Loucy (cell line): ENCODE data around the gene GYG2.

Source experiments
- H2AFZ ChIP-seq: fragments of 200-600 bp; sonication (generic); 2 replicates; pipeline ENCODE4 v1.6.0; 2016; ENCODE audit warnings: antibody characterized with exemption, mild to moderate bottlenecking, low read length, moderate library complexity
- H3F3A ChIP-seq: fragments of 200-600 bp; 2 replicates; pipeline ENCODE4 v1.6.0; 2016; ENCODE audit warnings: antibody characterized with exemption, low read depth, mild to moderate bottlenecking
- H3K27me3 ChIP-seq: fragments of 200-600 bp; sonication (generic); 2 replicates; pipeline ENCODE4 v1.6.1; 2014; ENCODE audit warnings: low read length, mild to moderate bottlenecking; ENCODE audit not compliant: insufficient read depth, poor library complexity, severe bottlenecking
- H3K36me3 ChIP-seq: fragments of 200-600 bp; sonication (generic); 2 replicates; pipeline ENCODE4 v1.6.1; 2016; ENCODE audit warnings: low read length; ENCODE audit not compliant: insufficient read depth
- H3K4me1 ChIP-seq: fragments of 200-600 bp; sonication (generic); 2 replicates; pipeline ENCODE4 v1.5.1; 2014; ENCODE audit warnings: low read length, mild to moderate bottlenecking; ENCODE audit not compliant: insufficient read depth, poor library complexity, severe bottlenecking
- H3K4me2 ChIP-seq: fragments of 200-600 bp; sonication (generic); 2 replicates; pipeline ENCODE4 v1.6.0; 2014; ENCODE audit warnings: antibody characterized with exemption, low read length, low read depth, mild to moderate bottlenecking; ENCODE audit not compliant: poor library complexity, severe bottlenecking
- H3K4me3 ChIP-seq: fragments of 200-600 bp; sonication (generic); 2 replicates; pipeline ENCODE4 v1.5.1; 2014; ENCODE audit warnings: low read length, mild to moderate bottlenecking, mixed read lengths; ENCODE audit not compliant: poor library complexity, severe bottlenecking
- H3K79me2 ChIP-seq: fragments of 200-600 bp; sonication (generic); 2 replicates; pipeline ENCODE4 v1.6.1; 2014; ENCODE audit warnings: low read length; ENCODE audit not compliant: insufficient read depth
- H3K9ac ChIP-seq: fragments of 200-600 bp; sonication (generic); 2 replicates; pipeline ENCODE4 v1.6.0; 2014; ENCODE audit warnings: mild to moderate bottlenecking, low read depth, low read length, moderate library complexity; ENCODE audit not compliant: poor library complexity, severe bottlenecking
- H3K9me2 ChIP-seq: fragments of 200-600 bp; sonication (generic); replicated peaks from 2 replicates; pipeline ENCODE4 v1.6.1; 2016; ENCODE audit warnings: low read depth, low read length, mixed read lengths
- H3K9me3 ChIP-seq: fragments of 200-600 bp; sonication (generic); 2 replicates; pipeline ENCODE4 v1.6.1; 2014; ENCODE audit warnings: mild to moderate bottlenecking, antibody characterized with exemption, low read length, low read depth; ENCODE audit not compliant: insufficient read depth
- H4K20me1 ChIP-seq: fragments of 200-600 bp; sonication (generic); 2 replicates; pipeline ENCODE4 v1.6.0; 2014; ENCODE audit warnings: antibody characterized with exemption, low read length, mild to moderate bottlenecking; ENCODE audit not compliant: insufficient read depth, poor library complexity, severe bottlenecking
- EZH2phosphoT487 ChIP-seq: fragments of 200-600 bp; IDR thresholded peaks from 2 replicates; pipeline ENCODE4 v1.6.1; 2018; ENCODE audit warnings: antibody characterized with exemption, mild to moderate bottlenecking, moderate library complexity, borderline replicate concordance
- TF ChIP-seq, protein P1 (sequence below): fragments of 200-600 bp; sonication (generic); conservative IDR thresholded peaks from 2 replicates; pipeline ENCODE4 v1.5.1; 2014; ENCODE audit warnings: mild to moderate bottlenecking, antibody characterized with exemption, low read length

Gene GYG2

DNA sequence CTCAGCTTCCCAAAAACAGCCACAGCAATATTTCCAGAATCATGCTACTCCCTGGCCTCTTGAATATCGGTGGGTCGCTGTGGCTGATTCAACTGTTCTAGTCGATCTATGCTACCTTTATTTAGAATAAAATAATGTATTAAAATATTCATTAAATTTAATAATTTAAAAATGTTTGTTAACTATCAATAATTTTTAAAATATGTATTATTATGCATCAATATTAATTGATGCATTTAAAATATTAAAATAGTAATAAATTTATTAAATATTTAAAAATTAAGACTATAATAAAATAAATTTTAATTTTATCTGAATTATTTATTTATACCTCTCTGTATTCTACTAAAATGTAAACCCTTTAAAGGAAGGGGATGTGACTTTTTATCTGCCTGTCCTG, 81.4 kb downstream of the GYG2 start:
- Histone ChIP-seq H4K20me1 (no peaks in the 10 kb centered on the region), H3K9me3 (no peaks in the 10 kb centered on the region), H3K27me3 (no peaks in the 10 kb centered on the region), H3K9me2 (no peaks in the 10 kb centered on the region), H3K79me2 (no peaks in the 10 kb centered on the region), H3K9ac (no peak overlapping the region), H3K4me1 (no peaks in the 10 kb centered on the region), H3K4me3 (no peak overlapping the region), H2AFZ (no peak overlapping the region), H3K36me3 (no peaks in the 10 kb centered on the region), H3K4me2 (no peak overlapping the region), H3F3A (no peaks in the 10 kb centered on the region)
- TF ChIP-seq, protein P1, sequence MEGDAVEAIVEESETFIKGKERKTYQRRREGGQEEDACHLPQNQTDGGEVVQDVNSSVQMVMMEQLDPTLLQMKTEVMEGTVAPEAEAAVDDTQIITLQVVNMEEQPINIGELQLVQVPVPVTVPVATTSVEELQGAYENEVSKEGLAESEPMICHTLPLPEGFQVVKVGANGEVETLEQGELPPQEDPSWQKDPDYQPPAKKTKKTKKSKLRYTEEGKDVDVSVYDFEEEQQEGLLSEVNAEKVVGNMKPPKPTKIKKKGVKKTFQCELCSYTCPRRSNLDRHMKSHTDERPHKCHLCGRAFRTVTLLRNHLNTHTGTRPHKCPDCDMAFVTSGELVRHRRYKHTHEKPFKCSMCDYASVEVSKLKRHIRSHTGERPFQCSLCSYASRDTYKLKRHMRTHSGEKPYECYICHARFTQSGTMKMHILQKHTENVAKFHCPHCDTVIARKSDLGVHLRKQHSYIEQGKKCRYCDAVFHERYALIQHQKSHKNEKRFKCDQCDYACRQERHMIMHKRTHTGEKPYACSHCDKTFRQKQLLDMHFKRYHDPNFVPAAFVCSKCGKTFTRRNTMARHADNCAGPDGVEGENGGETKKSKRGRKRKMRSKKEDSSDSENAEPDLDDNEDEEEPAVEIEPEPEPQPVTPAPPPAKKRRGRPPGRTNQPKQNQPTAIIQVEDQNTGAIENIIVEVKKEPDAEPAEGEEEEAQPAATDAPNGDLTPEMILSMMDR: no peak
- TF ChIP-seq EZH2phosphoT487: no peak

DNA sequence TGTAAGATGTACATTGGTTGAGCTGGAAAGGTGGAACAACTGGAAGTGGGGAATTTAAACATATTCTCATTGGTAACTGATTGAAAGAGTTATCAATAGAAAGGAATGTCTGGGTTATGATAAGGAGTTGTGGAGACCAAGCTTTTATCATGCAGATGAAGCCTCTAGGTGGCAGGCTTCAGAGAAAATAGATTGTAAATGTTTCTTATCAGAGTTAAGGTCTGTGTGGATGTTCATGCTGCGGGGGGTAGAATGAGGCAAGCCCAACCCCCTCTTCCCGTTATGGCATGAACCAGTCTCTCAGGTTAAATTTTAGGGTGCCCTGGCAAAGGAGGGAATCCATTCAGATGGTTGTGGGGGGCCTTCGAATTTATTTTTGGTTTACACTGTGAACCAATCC, 84.4 kb downstream of the GYG2 start:
- Histone ChIP-seq H4K20me1 (no peaks in the 10 kb centered on the region), H3K4me3 (no peak overlapping the region), H3K79me2 (no peaks in the 10 kb centered on the region), H3K27me3 (no peaks in the 10 kb centered on the region), H3K36me3 (no peaks in the 10 kb centered on the region), H3K4me2 (no peak overlapping the region), H3F3A (no peaks in the 10 kb centered on the region), H2AFZ (no peak overlapping the region), H3K9me2 (no peaks in the 10 kb centered on the region), H3K9me3 (no peaks in the 10 kb centered on the region), H3K4me1 (no peaks in the 10 kb centered on the region), H3K9ac (no peak overlapping the region)
- TF ChIP-seq EZH2phosphoT487: no peak
- TF ChIP-seq, protein P1: no peak

DNA sequence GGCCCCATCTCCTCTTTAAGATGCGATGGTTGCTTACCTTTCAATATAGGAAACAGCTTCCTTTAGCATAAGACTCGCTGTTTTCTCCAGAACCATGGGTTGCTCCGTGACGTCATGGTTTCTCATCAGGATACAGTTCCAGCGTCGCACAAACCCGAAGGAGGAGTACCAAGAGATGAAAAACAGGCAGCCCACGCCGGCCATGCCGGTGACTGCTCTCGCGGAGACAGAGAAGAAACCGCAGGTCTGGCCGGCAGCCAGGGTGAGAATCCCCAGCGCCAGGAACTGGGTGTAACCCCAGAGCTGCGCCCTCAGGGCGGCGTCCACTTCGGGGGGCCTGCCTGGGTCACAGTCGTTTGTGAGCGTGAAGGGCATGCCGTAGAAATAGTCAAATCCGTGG, 89.0 kb downstream of the GYG2 start:
- H4K20me1 ChIP-seq: no peaks in the 10 kb centered on the region
- no peak overlapping the region for H3K4me2 ChIP-seq
- TF ChIP-seq, protein P1: no peak
- TF ChIP-seq EZH2phosphoT487: no peak

More for the DNA sequence above, 89.0 kb downstream of the GYG2 start:
- Histone ChIP-seq H3K27me3 (no peaks in the 10 kb centered on the region), H3K9me2 (no peaks in the 10 kb centered on the region), H3F3A (no peaks in the 10 kb centered on the region), H2AFZ (no peak overlapping the region), H3K79me2 (no peaks in the 10 kb centered on the region), H3K4me3 (no peak overlapping the region), H3K9me3 (no peaks in the 10 kb centered on the region), H3K36me3 (no peaks in the 10 kb centered on the region), H3K4me1 (no peaks in the 10 kb centered on the region), H3K9ac (no peak overlapping the region)
